ENCODE measurements around the gene NME4.
A peak's percentile ranks its signal among the peaks of the same experiment; 100 is the strongest.
"Not testable (repeated sequence)": the region's sequence is repeated elsewhere in the genome, so short reads cannot be mapped to it uniquely, and the experiment has no call there.

Gene NME4

DNA sequence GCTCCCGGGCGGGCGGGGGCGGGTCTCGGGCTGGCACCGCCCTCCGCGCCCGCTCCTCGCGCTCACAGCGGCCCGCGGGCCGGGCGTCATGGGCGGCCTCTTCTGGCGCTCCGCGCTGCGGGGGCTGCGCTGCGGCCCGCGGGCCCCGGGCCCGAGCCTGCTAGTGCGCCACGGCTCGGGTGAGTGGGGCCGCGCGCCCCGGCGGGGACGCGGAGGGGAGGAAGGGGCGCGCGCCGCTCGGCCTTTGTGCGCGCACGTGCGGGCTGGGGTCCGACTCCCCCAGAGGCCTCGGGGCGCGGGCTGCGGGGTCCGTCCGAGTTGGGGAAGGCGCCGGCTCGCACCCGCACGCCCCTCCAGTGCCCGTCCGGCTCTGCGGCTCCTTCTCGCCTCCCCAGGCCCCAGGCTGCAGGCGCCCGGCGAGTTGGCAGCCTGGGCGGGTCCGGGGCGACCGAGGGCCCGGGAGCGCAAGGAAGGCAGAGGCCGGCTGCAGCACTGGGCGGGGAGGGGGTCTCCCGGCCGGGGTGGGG, at the start of gene NME4:
NME4 (plus strand) TSS at position 65 of the 527 bp plus-strand sequence; CDS start at position 89, 24 bp downstream.
- DNase-seq (ENCODE audit: low read depth) = no peak

DNA sequence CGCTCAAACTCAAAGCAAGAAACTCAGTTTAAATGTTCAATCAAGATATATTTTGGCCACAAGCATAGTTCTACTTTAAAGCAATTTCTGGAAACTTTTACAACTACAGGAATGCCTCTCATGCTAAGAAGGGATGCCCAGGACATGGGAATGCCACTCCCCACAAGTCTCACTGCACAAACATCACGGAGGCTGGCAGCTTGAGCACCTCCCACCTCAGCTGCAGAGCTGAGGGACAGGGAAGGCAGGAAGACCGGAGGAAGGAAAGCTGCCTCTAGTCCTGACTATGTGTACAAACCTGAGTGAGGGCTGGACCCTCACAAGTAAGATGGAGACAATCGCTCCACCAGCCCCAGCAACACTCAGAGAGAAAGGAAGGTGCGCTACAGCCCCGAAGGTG, 49.8 kb upstream of the NME4 start:
- no peak for DNase-seq (ENCODE audit: low read depth)

DNA sequence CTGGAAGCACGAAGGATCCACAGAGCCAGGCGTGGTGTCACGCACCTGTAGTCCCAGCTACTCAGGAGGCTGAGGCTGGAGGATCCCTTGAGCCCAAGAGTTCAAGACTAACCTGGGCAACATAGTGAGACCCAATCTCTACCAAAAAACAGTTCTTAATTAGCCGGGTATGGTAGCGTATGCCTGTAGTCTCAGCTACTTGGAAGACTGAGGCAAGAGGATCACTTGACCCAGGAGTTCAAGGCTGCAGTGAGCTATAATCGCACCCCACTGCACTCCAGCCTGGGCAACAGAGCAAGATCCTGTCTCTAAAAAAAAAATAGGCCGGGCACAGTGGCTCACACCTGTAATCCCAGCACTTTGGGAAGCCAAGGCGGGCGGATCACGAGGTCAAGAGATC, 48.5 kb upstream of the NME4 start:
- DNase-seq (ENCODE audit: low read depth) = not testable (repeated sequence)

DNA sequence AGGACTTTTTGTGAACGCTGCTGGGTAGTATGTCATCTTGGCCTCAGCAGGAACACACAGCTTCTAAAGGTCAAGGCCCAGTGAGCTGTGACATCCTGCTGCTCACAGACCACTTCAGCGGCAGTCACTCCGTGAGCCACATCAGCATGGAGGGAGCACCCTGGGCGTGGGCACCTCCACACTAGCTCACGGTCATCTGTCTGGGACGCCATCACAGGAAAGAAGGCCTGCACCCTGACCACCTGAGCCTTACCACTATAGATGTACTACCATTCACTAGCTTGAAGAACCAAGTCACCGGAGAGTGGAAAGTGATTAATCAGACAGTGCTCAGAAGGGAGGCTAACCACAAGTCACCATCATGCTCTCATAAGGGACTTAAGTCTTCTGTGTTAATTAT, 47.8 kb upstream of the NME4 start:
- DNase-seq (ENCODE audit: low read depth) = no peak

DNA sequence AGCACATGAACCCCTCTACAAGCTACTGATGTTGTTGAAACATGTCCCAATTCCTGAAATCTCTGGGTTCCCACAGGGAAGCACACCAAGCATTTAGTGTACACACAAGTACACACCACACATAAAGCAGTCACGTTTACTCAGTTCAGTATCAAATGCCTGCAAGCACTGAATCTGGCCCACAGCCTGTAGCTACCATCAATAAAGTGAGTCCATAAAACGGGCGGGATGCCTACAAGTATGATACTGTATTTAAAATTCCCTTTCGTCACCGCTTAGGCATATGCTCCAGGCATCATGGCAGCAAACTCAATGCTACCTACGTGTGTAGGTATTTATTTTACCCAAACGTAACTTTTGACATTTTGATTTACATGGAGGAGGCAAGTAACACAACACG, 46.8 kb upstream of the NME4 start:
- no peak for DNase-seq (ENCODE audit: low read depth)

DNA sequence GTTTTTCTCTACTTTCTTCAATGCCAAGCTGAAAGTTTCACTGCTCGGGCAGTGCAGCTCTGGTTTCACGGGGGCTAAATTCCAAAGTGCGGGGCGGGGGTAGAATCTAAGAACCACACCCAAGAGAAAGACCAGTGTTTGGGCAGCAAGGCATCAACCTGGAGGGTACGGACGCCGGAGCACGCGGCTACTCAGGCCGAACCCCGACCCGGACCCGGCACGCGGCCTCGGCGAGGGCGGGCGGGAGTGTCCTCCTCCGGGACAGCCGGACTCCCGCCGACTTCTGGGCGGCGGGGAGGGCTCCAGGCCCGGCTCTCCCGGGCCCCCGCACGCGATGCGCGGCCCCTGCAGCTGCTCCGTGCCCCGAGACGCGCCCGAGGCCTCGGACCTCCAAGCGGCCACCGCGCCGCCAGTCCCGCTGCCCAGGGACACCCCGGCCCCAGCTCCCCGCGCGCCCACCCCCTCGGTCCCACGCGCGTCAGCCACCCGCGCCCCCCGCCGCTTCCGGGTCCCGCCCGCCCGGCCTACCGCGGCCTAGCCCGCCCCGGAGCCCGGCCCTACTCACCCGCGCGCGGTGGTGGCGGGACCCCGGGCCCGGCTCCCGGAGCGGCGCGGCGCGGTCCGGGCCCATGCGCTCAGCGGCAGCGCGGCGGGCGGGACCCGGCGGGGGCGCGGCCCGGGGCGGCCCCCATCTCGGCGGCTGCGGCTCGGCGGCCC, 45.0 kb upstream of the NME4 start:
- DNase-seq (ENCODE audit: low read depth) = no peak

DNA sequence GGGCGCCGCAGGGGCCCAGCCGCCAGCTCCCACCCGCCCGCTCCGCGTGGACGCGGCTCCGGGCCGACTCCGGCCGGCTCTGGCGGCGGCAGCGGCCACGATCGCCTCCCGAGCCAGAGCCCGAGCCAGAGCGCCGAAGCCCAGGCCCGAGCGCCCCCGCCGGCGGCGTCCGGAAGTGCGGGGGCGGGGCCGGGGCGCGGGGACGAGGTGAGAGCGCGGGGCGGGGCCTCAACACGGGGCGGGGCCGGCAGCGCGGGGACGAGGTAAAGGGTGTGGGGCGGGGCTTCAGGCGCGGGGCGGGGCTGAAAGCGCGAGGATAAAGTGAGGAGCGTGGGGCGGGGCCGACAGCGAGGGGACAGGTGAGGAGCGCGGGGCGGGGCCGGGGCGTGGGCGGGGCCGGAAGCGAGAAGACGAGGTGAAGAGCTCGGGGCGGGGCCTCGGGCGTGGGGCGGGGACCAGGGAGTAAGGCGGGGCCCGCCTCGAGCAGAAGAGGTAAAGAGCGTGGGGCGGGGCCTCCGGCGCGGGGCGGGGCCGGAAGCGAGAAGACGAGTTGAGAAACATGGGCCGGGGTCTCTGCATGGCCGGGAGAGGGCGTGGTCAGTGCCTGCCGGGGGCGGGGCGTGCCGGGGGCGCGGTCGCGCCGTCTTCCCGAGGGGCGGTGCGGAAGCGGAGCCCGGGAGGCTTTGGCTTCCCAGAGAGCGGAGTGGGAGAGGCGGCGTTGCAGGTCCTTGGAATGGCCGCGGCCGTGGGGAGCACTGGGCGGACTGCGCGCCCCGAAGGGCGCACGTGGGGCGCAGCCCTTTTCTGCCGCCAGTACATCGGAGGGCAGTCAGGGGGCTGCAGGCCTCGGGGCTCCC, 44.2 kb upstream of the NME4 start, which contains the start of gene AXIN1:
AXIN1 (minus strand) TSS at position 177 of the 857 bp plus-strand sequence. CDS start 5,698 bp downstream, outside the sequence.
- peak; percentile 92 for DNase-seq (ENCODE audit: low read depth)

DNA sequence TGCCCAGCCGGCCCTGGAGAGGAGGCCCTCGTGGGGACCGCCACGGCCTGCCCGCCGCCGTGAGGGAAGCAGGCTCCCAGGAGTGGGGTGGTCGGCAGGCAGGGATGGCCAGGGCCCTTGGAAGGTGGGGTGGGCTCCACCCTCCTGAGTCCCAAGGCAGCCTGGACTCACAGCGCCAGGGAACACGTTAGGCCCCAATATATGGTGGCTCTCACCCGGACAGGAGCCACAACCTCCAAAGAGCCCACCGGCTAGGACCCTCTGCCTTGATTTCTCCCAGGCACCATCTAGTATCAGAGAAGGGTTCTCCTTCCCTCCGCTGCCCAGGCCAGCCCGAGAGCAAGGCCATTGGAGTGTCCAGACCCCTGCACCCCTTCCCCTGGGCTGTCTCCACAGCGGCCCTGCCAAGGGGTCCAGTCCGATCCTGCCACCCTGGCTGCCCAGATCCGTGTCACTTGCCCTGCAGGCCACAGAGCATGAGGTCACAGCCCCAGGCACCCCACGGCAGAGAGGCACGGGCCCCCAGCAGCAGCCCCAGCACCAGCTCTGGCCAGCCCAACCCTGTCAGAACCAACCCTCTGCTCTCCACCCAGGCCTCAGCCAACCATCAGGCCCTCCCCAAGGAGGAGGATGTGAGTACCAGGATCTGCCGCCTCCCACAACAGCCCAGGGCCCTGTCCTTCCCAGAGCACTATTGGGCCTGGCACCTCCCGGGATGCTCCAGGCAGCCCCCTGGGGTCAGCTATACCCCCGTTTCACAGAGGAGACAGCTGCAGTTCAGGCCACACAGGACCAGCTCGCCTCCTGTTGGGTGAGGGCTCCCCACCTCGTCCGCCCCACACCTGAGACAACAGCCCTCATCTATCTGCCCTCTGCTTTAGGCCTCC, 43.4 kb upstream of the NME4 start:
- DNase-seq (ENCODE audit: low read depth) = no peak

DNA sequence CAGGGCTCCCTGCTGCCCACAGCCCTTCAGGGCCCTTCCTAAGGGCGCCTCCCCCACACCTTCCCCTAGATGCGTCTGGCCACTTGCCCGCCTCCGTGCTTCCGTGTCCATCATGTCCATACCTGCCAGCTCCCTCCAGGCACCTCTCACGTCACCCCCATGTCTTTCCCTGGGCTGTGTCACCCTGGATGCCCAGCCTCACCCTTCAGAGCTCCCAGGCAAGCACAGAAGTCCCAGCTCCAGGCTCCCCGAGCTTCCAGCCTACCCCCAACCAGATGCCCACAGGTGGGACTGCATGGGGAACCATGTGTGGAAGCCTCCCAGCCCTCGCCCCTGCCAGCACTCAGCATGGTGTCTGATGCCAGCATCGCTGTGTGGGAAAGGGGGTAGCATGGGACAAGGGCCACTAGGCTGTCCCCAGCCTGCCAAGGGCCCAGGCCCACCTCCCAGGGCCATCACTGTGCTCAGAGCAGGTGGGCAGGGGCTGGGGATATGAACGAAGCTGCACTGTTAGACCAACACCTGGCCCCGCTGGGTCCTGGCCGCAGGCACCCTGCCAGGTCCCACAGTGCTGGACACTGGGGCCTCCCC, 42.6 kb upstream of the NME4 start:
- DNase-seq (ENCODE audit: low read depth) = no peak

DNA sequence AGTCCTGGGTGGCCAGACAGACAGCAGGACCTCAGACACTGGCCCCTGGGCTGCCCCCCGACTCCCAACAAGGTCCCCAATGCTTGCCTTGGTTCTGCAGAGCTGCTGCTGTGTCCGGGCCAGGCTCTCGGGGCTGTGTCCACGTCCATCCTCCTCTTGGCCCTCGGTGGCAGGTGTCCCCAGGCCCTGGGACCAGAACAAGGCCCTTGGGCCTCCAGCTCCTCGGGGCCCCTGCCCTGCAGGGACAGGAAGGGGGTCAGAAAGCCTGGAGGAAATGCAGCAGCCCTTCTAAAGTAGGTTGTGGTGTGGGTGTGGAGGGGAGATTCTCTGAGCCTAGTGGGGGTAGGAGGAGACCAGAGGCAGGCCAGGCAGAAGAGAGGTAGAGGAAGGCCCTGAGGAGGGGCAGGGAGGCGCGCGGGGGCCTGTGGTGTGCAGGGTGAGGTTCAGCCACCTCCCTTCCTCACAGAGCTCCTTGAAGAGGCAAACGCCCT, 42.0 kb upstream of the NME4 start:
- no peak for DNase-seq (ENCODE audit: low read depth)

DNA sequence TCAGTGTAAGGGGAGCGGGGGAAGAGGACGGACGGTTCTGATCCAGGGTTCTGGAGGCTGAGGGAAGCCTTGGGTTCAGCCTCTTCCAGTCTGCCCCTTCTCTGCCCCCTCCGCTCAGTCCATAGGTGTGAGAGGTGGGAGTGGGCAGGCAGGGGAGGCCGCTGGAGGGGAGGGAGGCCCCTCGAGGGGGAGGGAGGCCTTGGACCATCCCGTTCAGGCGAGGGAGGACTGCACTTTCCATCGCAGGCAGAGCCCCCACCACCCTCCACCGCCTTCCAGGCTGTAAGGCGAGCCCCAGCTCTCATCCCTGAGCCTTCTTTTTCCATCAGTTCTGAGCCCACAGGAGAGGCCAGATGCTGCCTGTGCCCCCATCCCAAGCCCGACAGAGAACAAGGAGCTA, 40.3 kb upstream of the NME4 start:
- DNase-seq (ENCODE audit: low read depth) = no peak

DNA sequence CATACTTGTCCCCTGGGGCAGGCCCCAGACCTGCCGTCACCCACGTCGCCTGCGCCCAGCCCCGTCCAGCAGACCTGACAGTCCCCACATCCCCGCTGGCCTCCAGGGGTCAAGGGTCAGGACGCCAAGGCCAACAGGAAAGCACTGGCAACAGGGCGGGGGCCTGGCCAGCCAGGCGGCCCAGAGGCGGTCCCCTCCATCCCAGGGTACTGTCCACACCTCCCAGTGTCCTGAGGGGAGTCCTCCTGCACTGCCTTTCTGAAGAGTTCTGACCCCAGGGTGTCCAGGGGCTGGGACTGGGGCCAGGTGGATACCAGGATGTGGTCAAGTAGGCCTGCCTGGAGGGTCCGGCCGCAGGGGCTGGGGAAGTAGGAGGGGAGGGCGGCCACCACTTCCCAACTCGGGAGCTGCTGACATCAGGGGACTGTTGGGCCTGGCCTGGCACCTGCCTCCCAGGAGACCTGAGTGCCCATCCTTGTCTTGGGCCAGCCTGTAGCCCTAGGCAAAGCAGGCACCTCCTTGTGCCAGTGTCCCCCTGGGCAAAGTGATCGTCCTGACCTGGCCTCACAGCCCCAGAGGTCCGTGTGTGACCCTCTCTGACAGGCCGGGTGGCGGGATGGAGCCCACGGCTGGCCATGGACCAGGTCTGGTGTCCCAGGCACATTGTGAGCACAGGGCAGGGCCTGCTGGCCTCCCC, 37.8 kb upstream of the NME4 start:
- no peak for DNase-seq (ENCODE audit: low read depth)

DNA sequence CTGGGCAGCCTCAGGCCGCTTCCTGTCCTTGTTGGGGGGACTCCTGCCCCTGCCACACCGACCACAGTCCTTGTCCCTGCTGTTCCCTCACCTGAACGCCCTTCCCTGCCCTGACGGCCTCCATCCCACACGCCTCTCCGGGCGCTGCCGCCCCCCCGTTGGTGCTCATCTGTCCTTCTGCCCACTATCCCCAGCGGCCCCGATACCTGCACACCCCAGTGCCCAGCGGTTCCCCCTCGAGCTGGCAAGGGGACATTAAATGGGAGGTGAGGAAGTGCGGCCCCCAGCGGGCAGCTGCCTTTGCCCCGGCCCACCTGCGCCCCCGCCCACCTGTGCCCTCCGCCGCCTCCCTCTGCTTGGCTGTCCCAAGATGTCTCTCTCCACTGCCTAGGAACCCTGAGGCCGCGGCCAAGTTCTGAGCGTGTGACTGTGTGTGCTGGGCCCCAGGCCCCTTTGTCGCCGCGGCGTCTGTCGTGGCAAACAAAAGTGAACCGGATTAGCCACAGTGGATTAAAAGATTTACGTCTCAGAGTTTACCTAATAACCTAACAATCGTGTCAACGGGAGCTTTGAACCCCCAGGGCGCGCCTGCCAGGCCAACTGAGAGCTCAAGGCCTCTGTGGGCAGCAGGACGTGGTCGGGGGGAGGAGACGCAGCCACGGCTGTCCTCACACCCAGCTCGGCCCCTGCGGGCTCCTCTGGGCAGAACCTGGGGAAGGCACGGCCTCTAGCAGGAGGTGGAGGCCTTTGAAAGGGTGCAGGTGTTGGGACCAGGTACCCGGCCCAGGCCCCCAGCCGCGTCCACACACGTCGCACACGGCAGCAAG, 36.9 kb upstream of the NME4 start:
- DNase-seq (ENCODE audit: low read depth) = no peak

DNA sequence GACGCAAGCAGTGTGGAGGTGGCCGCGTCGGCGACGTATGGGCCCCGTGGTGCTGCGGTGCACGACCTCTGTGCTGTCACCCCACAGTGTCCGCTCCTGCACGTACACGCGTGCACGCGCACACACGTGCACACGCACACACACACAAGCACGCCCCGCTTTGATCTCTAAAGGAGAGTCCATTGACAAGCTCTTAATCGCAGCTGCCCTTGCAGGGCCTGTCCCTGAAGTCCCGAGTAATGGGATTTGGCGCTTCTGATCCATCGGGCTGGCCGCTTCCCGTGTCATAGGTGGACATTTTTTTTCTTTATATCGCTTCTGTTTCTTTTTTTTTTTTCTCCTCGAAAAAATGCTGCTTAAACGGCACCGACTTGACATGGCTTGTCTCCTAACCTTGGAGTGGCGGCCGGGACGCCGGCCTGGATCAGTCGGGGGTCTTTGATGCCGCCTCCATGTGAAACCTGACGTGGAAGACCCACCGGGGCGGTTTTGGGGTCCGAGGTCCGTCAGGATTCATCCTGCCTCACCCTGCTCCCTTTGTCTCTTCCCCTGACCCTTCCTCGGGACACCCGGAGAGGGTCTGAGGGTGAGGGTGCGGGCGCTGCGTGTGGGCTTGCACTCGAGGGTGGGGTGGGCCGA, 36.2 kb upstream of the NME4 start:
- no peak for DNase-seq (ENCODE audit: low read depth)

DNA sequence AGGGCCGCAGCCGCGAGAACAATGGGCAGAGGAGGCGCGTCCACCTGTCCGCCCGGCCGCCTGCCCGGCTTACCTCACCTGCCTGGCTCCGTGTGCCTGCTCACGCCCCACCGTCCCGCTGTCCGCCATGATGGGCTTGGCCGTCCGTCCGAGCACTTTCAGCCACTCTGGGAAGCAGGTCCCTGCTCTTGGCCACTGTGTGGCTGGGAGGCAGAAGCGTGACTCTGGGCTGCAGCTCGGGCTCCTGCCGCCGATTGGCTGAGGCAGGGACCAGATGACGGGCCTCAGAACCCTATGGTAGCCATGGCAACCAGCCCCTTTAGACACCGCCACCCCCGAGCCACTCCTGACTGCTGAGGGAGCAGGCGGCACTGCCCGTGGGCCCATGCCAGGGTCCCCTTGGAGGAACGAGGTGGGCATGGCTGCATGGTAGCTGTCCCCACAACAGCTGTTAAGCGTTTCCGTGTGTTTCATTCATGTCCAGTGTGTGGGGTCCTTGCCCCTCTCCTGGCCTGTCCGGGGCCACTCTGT, 35.6 kb upstream of the NME4 start:
- DNase-seq (ENCODE audit: low read depth) = no peak

DNA sequence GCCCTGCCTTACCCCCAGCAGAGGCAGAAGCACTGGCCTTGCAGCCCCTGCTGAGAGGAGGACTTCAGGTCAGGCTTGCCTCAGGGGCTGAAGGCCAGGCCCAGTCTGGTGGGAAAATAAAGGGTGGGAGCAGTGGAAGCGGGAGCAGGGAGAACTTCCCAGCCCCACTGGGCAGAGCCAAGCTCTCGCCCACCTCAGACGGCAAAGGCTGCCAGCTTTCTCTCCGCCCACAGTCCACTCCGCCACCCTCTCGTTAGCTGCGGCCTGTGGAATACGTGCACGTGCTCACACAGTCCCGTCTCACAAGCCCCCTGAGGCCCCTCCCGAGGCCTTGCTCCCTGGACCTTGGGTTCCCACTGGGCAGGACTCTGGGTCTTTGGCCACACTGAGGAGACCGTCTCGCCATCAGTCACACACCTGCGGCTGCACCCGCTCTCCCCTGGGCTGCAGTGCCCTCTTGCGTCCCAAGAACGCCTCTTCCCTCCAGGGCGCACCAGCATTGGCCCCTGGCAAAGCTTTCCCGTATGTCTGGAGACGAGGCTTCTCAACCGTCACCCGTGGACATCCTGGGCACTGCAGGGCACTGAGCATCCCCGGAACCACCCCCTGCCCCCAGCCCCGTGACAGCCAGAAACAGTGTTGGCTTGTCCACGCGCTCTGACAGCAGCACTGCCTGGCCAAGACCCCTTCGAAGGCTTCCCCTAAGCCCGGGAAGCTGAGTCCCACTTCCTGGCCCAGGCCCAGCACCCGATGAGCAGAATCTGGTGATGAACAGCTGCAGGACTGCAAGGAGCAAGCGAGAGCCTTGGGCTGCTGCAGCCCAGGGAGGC, 34.9 kb upstream of the NME4 start:
- DNase-seq (ENCODE audit: low read depth) = peak; percentile 72

DNA sequence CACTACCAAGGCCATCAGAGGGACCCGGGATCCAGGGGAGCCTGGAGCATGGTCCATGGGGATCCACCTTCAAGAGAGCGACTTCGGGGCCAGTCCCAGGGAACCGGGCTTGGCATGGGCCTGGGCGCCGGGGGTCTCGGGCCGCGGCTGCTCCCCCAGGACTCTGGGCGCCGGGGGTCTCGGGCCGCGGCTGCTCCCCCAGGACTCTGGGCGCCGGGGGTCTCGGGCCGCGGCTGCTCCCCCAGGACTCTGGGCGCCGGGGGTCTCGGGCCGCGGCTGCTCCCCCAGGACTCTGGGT, 34.3 kb upstream of the NME4 start:
- not testable (repeated sequence) for DNase-seq (ENCODE audit: low read depth)

DNA sequence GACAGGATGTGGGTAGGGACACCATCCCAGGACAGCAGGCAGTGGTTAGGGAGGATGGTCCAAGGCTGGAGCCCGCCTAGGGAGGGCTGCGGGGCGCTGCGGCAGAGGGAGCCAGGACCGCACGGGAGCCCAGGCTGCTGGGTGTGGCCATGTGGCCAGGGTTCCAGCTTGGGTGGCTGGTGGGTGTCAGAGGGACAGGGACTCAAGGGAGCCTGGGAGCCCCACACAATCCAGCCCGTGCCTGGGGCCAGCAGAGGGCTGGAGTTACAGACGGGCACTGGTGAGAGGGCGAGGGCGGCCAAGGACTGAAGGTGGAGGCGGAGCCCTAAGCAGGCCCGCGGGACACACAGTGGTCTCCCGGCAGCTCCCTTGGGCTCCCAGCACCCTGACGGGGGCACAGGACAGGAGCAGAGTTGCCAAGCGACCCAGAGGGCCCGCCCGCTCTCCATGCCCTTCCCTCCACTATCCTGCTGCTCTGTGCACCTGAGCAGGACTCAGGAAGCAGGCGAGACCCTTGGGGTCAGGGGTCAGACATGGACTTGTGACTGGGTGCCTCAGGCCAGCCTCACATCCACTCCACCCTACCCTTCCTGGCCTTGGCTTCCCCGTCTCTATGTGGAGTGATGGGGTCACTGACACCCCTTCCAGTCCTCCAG, 33.8 kb upstream of the NME4 start:
- no peak for DNase-seq (ENCODE audit: low read depth)

Measured in iris pigment epithelial cell (primary cell).